Osteocyte (in vitro differentiated cells): ENCODE results near the gene CCDC6. TPM values are rescaled to one million over a fixed set of nuclear protein-coding genes. Genes with fewer than 3 reads are reported as not detected.

Experiments used
- DNase-seq: peaks from one replicate; pipeline ENCODE4 v3.0.0; 2021; ENCODE audit warnings: mixed read lengths; ENCODE audit not compliant: unreplicated experiment; ENCODE audit errors: extremely low spot score
- H3K27ac Mint-ChIP-seq: one replicate; pipeline ENCODE4 v1.8.0; 2021; ENCODE audit warnings: mild to moderate bottlenecking, mixed read lengths; ENCODE audit not compliant: unreplicated experiment
- H3K27me3 Mint-ChIP-seq: one replicate; pipeline ENCODE4 v1.8.0; 2021; ENCODE audit warnings: mixed read lengths; ENCODE audit not compliant: unreplicated experiment
- H3K36me3 Mint-ChIP-seq: one replicate; pipeline ENCODE4 v1.8.0; 2021; ENCODE audit warnings: mixed read lengths; ENCODE audit not compliant: unreplicated experiment
- H3K4me1 Mint-ChIP-seq: one replicate; pipeline ENCODE4 v1.8.0; 2021; ENCODE audit warnings: mixed read lengths; ENCODE audit not compliant: unreplicated experiment
- H3K4me3 Mint-ChIP-seq: one replicate; pipeline ENCODE4 v1.8.0; 2021; ENCODE audit warnings: mild to moderate bottlenecking, moderate library complexity, mixed read lengths; ENCODE audit not compliant: unreplicated experiment
- H3K9me3 Mint-ChIP-seq: one replicate; pipeline ENCODE4 v1.8.0; 2021; ENCODE audit warnings: mixed read lengths; ENCODE audit not compliant: unreplicated experiment
- CTCF ChIP-seq: fragments of 200-600 bp; sonication (generic); IDR thresholded peaks from 2 replicates; pipeline ENCODE4 v1.5.0; 2021; ENCODE audit warnings: antibody characterized with exemption, mild to moderate bottlenecking, moderate library complexity
- total RNA-seq: library from RNA; stranded (reverse); gene quantifications from 2 replicates; pipeline ENCODE4 v1.2.1, GENCODE V29; 2021

The CCDC6 gene
- total RNA-seq, 1 donor from 2014 or later: 38.0 TPM

DNA sequence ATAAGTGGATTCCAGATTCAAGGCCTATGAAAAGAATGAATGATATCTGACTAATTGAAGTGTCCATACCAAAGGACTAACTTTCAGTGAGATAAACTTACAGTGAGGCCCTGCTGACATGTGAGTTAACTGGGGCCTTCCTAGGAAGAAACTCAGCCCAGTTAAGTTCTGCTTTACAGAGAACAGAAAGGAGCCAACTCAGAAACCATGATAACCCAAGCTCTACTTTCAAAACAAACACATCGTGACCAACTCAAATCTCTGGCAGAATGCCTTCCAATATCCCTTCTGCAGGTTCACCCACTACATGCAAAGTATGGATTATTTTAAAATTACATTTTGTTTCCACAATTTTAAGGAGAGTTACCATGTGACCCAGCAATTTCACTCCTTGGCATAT is 77.3 kb downstream of the CCDC6 start:
- Mint-ChIP-seq H3K9me3 (no peaks in the 10 kb centered on the region), H3K4me1 (peaks cover 3% of the 10 kb centered on the region), H3K4me3 (no peak overlapping the region), H3K27me3 (no peaks in the 10 kb centered on the region), H3K27ac (no peak overlapping the region), H3K36me3 (peaks cover 14% of the 10 kb centered on the region)
- TF ChIP-seq CTCF: no peak
- DNase-seq: no peak

DNA sequence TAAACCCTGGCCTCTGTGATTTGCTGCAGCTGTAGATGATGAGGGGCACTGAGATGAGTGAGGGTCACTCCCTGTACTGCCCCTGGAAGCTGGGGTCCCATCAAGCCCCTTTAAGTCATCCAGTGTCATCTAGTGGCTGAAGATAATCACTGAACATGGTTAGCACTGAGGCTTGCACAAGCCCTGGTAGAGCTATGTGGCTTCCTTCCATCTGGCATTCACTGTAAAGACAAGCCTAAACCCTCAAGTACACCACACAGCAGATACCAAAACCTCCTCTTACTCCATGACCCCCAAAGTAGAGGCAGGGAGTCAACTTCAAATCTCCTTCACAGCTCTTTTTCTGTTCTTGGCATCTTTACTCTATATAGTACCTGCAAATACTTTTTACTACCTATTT is 80.4 kb downstream of the CCDC6 start:
- Mint-ChIP-seq H3K4me1 (no peaks in the 10 kb centered on the region), H3K27ac (no peak overlapping the region), H3K27me3 (no peaks in the 10 kb centered on the region), H3K36me3 (peaks cover 13% of the 10 kb centered on the region), H3K4me3 (no peak overlapping the region), H3K9me3 (no peaks in the 10 kb centered on the region)
- no peak for TF ChIP-seq CTCF
- DNase-seq: no peak

GRCh38 chr10:59823751-59824150 is 82.6 kb downstream of the CCDC6 start:
- peaks cover 9% of the 10 kb centered on the region for H3K36me3 Mint-ChIP-seq
- TF ChIP-seq CTCF: no peak
- DNase-seq: no peak
- H3K4me1 Mint-ChIP-seq: no peaks in the 10 kb centered on the region
- no peaks in the 10 kb centered on the region for H3K27me3 Mint-ChIP-seq
- no peak overlapping the region for H3K27ac Mint-ChIP-seq
- no peak overlapping the region for H3K4me3 Mint-ChIP-seq
- H3K9me3 Mint-ChIP-seq: no peaks in the 10 kb centered on the region

DNA sequence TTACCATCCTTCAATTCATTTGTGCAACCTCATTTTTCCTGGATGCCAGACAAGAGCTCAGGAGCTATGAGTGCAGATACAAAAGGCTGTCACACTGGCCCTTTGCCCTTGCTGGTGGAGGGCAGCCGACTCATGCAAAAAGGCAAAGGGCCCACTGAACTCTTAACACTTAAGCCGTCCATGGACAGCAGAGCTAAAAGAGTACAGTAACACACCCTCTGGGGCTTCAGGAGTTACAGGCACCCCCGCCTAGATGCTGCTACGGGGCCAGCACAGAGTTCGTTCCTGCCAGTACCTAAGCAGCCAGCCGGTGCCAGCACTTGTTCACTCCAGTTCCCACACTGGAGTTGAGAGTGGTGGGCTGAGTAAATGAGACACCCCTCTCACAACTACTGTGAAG is 83.2 kb downstream of the CCDC6 start:
- Mint-ChIP-seq H3K27me3 (no peaks in the 10 kb centered on the region), H3K27ac (no peak overlapping the region), H3K36me3 (peaks cover 9% of the 10 kb centered on the region), H3K9me3 (no peaks in the 10 kb centered on the region), H3K4me1 (no peaks in the 10 kb centered on the region), H3K4me3 (no peak overlapping the region)
- no peak for TF ChIP-seq CTCF
- DNase-seq: no peak

DNA sequence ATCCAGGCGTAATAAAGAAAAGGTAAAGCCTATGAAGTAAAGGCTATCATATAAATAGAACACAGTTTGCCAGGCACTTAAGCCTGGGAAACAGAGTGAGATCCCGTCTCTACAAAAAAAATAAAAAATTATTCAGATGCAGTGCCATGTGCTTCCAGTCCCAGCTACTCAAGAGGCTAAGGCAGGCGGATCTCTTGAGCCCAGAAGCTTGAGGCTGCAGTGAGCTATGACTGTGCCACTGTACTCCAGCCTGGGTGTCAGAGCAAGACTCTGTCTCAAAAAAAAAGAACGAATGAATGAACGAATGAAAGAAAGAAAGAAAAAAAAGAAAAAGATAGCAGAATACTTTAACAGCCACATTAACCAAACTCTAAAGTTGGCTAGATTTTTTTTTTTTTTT is 85.9 kb downstream of the CCDC6 start:
- no peak overlapping the region for H3K27ac Mint-ChIP-seq
- H3K9me3 Mint-ChIP-seq: no peaks in the 10 kb centered on the region
- no peak for TF ChIP-seq CTCF
- H3K4me1 Mint-ChIP-seq: no peaks in the 10 kb centered on the region
- H3K4me3 Mint-ChIP-seq: no peak overlapping the region
- no peak for DNase-seq
- no peaks in the 10 kb centered on the region for H3K27me3 Mint-ChIP-seq
- H3K36me3 Mint-ChIP-seq: peaks cover 4% of the 10 kb centered on the region
